CD4-positive, alpha-beta T cell treated with Interleukin-15 for 4 hours (primary cell): Measurements from ENCODE around the gene FAM163B.

Source experiments
- DNase-seq: peaks from one replicate; pipeline ENCODE4 v3.0.0-alpha.2; 2020; ENCODE audit warnings: low spot score

FAM163B gene

DNA sequence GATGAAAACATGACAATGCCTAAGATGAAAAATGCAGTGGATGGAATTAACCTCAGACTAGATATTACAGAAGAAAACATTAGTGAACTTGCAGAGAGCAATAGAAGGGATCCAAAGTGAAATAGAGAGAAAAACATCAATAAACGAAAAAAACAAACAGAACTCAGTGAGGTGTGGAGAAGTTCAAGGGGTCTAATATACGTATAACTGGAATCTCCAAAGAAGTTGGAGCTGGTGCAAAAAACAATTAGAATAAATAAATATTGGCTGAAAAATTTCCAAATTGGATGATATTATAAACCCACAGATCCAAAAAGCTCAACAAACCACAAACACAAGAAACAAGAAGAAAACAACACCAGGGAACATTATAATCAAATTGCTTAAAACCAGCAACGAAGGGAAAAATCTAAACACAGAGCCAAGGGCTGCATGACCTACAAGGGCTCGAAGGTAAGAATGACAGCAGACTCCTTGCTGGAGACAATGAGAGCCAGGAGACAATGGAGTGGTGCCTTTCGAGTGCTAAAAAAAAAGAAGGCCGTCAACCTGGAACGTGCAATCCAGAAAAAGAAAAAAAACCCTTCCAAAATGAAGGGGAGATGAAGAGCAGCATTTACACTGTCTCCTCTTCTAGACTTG, 11.8 kb downstream of the FAM163B start:
- no peak for DNase-seq

- DNase-seq: no peak
Measured at GRCh38 chr9:133595910-133596309, 13.3 kb downstream of the FAM163B start.

- DNase-seq: no peak
Measured at GRCh38 chr9:133594310-133594709, 14.9 kb downstream of the FAM163B start.

DNA sequence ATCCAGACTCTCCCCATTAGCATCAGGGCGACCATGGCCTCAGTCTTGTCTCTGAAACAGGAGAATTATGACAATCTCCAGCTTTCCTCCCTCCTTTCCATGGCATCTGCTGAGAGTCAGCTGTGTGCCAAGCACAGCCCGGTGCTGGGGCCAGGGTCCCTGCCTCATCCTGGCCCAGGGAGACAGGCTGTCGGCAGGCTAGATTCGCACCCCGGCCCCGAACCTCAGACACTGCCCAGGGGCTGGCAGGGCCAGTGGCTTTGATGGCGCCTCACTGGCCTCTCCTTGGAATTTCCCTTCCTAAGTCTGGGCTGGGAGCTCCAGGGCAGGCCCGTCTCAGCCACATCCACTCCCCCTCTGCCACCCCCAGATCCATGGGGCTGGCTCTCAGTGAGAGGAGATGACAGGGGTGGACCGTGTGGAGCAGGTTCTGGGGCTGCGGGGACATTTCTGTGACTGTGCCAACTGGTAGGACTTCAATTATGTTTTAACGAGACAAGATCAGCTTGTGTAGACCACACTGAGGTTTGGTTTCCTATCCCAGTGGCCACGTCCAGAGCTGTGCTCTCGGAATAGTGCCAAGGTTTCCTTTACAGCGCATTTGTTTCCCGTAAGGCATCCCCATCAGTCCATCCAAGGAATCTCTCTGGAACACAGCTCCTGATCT, 15.5 kb downstream of the FAM163B start:
- DNase-seq: no peak

GRCh38 chr9:133592731-133593409, 16.3 kb downstream of the FAM163B start:
- DNase-seq: no peak

DNA sequence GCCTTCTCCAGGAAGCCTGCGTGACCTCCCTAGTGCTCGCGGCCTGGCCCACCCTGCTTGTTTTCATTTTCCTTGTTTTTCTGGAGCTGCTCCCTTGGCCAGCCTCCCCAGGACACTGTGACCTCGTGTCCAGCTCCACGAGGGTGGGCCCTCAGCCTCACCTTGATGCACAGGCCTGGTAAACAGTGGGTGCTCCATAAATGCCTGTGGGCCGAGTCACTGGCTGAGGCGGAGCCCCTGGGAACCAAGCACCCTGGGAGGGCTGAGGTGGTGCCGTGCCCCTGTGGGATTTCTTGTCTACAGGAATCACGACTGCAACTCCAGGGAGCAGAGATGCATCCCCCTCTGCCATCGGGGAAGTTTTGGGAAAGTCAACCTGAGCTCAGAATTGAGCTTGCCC, 17.2 kb downstream of the FAM163B start:
- DNase-seq: no peak

GRCh38 chr9:133591116-133591910, 17.9 kb downstream of the FAM163B start:
- DNase-seq: no peak

DNA sequence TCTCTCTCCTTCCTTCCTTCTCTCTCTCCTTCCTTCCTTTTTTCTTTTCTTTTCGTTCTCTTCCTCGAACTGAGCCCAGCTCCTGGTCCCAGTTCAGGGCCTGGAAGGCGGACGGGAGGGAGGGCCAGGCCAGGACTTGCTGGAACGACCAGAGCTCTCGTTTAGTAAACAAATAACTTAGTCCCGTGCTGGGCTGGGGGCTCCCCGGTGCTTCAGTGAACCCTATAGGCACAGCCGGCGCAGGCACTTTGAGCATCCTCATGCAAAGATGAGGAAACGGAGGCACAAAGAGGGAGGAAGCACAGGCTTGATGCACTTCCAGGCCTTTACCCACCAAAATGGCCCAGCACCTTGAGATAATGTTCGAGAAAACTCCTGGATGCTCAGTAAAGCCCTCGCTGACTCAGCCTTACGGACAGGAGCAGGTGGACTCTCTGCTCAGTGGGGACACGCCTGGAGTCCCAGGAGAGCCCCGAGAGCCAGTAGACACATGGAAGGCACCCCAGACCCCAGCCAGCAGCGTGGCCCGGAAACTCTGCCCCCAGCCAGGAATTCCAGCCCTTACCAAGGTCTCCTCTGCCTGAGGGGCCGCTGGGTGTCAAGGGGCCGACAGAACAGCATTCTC, 18.8 kb downstream of the FAM163B start:
- DNase-seq: no peak

- peak; percentile 27 for DNase-seq
Measured at GRCh38 chr9:133589454-133590227, 19.5 kb downstream of the FAM163B start.

- no peak for DNase-seq
Measured at GRCh38 chr9:133587466-133587865, 21.7 kb downstream of the FAM163B start.

- no peak for DNase-seq
Measured at GRCh38 chr9:133587051-133587450, 22.1 kb downstream of the FAM163B start.

DNA sequence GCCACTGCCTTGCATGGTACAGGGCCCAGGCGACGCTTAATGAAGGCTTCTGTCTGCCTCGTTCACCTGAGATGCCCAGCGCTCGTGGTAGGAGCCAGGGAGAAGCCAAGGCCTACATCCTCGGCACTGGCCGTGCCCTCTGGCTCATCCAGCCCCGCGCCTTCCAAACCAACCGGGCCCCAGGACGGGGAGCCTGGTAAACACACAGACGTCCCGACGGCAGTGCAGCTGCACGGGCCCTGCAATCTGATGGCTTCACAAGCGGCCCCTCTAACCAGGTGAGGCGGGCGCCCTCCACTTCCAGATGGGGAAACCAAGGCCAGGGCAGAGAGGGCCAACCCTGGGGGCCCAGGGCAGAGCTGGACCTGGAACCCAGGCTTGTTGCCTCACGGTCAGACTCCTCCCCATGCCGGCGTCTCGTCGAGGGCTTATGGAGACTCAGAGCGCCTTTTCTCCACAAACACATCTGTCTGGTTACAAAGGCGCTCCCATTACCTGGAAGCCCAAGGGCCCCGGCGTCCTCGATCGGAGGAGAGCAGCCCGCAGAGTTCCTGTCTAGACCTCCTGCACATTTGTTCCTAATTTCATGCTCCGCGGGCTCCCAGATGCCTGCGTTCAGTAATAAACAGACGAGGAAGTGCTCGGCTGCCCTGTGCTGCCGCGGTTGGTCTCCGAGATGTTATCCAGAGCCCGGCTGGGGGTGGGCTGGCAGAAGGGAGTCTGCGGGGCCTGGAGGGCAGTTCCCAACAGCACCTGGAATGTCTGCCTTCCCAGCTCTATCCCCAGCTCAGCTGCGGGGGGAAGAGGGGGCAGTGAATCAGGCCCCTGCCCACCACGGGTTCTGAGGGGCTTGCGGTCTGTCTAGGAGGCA, 23.5 kb downstream of the FAM163B start:
- no peak for DNase-seq

DNA sequence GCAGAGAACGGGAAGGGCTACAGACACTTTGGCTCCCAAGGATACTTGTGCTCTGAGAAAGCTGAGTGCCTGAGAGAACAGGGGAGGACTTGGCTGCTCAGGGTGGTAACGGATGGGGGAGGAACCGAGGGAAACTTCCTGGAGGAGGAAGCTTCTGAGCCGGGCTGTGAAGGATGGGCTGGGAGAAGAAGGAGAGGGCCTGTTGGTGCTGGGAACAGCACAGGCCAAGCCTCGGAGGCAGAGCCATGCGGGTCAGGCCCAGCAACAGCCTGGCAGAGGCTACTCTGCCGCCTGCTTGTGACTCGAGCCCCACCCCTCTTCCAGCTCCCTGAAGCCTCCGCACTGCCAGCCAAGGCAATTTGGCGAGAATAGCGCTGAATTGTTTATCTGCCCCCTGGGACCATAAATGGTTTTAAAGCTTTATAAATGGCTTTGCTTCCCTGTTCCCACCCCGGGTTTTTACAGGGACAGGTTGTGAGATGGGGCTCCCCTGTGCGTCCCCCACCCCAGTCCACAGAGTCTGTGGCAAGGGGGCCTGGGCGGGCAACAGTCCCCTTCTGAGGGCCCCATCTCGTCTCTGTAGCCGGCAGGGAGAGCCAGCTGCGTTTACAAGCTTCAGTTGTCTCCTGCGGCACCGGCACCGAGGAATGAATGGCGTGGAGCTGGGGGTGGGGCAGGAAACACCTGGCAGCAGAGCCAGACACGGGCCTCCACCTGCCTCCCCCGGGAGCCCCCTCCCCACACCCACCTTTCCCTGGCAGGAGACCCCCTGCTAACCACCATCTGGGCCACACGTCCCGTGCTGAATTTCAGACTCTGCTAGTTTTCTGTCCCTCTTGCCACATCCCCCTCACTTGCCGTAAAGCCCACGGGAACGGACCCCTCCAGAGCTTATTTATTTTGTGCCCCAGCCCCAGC, 24.4 kb downstream of the FAM163B start:
- DNase-seq: no peak

DNA sequence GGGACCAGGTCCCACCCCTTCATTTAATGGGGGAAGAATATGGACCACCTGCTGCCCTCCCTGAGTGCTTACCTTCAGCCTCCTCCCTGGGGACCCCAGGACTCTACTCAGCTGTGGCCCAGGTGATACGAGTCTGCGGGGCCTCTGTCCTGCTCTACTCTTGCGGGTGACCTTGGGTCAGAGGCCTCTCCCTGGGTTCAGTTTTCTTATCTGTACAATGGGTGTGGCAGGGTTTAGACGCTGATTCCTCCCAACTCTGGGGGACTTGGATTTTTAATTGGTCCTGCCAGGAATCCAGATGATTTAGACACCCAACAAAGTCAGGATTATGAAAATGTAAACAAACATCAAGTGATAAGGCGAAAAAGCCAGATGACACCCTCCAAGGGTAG, 25.0 kb downstream of the FAM163B start:
- no peak for DNase-seq

GRCh38 chr9:133583586-133583985, 25.6 kb downstream of the FAM163B start:
- DNase-seq: no peak

- DNase-seq: no peak
Measured at GRCh38 chr9:133583111-133583510, 26.1 kb downstream of the FAM163B start.

GRCh38 chr9:133582501-133583045, 26.6 kb downstream of the FAM163B start:
- no peak for DNase-seq

- no peak for DNase-seq
Measured at GRCh38 chr9:133581513-133582343, 27.5 kb downstream of the FAM163B start.
